Islet of Langerhans (tissue), 1 donor: ENCODE data around the gene EGR2.

Source experiments
- FAIRE-seq: peaks from one replicate; lab custom pipeline; 2011; peaks lifted over from hg19 to GRCh38; lab: Jason Lieb, UNC

The EGR2 gene

GRCh38 chr10:62816331-62817120 lies at the start of gene EGR2:
Gene EGR2, minus strand, starts transcription at chr10:62816366. Its CDS starts 337 bp downstream, at chr10:62816029.
- peak; percentile 95 for FAIRE-seq

- no peak for FAIRE-seq
Measured at GRCh38 chr10:62862447-62862846, 46.3 kb upstream of the EGR2 start.

- no peak for FAIRE-seq
Measured at GRCh38 chr10:62861507-62861906, 45.3 kb upstream of the EGR2 start.

- no peak for FAIRE-seq
Measured at GRCh38 chr10:62860946-62861345, 44.8 kb upstream of the EGR2 start.

GRCh38 chr10:62858364-62858763 lies 42.2 kb upstream of the EGR2 start:
- FAIRE-seq, result no peak

- FAIRE-seq, result no peak
Measured at GRCh38 chr10:62856021-62856420, 39.9 kb upstream of the EGR2 start.

- no peak for FAIRE-seq
Measured at GRCh38 chr10:62853710-62854109, 37.5 kb upstream of the EGR2 start.

DNA sequence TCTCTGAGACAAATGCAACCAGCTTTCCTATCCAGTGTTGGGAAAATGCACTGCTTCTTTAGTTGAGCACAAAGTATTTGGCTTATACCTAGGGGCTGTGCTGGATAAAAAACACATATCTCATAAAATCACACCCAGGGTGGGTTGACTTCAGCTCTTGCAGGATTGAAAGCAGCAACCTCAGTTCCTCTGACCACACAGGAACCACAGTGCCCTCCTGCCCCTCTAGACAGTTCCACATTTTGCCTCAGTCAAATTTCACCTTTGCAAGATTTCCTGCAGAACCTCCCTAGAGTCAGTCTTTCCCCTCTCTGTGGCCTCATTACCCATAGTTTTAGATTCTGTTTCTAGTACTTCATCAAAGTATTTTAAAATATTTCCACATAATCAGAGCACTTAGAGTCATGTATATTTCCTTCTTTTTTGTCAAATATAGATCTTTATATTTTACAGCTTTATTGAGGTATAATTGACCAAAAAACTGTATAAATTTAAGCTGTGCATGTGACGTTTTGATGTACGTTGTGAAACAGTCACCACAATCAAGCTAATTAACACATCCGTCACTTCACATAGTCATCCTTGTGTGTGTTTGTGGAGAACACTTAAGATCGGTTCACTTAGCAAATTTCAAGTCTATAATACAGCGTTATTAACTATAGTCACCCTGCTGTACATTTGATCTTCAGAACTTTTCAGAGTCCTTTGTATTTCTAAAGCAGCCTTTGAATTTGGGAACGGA lies 37.0 kb upstream of the EGR2 start:
- FAIRE-seq, result no peak

- FAIRE-seq, result no peak
Measured at GRCh38 chr10:62851442-62851841, 35.3 kb upstream of the EGR2 start.

GRCh38 chr10:62850646-62851045 lies 34.5 kb upstream of the EGR2 start:
- no peak for FAIRE-seq

GRCh38 chr10:62847433-62847832 lies 31.3 kb upstream of the EGR2 start:
- no peak for FAIRE-seq

GRCh38 chr10:62844280-62845011 lies 28.3 kb upstream of the EGR2 start:
- no peak for FAIRE-seq

DNA sequence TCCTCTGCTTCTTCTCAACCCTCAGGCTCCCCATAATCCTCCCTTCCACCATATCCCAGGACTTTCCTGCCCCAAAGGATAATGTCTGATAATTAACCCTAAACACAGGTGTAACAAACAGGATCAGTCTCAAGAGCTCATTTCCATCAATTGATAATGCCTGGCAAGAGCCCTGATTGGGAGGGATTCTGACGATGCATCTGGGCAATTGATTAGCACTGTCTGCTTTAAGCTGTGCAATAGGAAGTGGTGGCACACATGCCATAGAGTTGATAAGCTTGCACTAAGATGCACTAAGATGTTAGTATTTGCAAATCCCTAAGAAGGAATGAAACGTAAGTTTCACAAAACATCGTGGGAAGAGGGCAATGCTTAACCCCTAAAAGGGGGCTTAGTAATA lies 27.4 kb upstream of the EGR2 start:
- FAIRE-seq, result no peak

DNA sequence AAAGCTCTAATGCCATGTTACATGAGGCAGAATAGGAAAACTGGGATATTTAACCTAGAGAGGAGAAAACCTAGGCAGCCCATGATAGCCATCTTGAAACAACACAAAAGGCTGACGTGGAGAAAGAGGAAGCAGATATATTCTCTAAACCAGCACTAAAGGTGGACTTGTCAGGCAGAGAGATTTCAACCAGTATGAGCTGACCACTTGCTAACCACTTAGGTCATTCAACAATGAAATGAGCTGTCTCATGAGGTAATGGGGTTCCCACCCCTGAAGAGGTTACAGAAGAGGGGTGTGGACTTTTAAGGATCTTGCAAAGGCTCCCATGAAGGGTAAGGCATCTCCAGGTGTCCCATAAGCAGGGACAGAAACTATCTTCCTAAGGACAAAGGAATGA lies 26.8 kb upstream of the EGR2 start:
- no peak for FAIRE-seq

DNA sequence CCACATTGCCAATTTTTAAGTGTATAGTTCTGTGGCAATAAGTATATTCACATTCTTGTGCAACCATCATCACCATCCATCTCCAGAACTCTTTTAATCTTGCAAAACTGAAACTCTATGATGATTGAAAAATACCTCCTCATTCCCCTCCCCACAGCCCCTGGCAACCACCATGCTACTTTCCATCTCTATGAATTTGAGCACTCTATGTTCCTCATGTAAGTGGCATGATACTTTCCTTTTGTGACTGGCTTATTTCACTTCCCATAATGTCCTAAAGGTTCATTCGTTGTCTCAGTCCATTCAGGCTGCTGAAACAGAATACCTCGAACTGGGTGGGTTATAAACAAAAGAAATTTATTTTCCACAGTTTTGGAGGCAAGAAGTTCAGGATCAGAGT lies 23.4 kb upstream of the EGR2 start:
- FAIRE-seq, result no peak

DNA sequence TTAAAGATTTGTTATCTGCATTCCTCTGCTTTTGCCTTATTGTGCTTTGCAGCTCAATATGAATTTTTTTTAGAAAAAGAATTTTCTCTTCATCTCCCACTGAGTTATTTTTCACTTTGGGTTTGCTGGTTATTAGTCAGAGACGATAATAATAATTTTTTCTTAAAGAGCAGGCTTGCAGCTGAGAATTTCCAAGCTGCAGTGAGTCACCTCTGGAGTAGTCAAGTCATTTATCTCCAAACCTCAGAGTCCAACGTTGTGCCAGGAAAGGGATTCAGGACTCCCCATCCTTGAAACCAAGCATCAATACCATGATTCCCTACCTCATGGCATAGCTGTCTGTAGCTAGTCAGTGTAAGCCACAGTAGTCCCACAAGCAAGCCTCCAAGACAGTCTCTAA lies 15.2 kb upstream of the EGR2 start:
- FAIRE-seq, result no peak

DNA sequence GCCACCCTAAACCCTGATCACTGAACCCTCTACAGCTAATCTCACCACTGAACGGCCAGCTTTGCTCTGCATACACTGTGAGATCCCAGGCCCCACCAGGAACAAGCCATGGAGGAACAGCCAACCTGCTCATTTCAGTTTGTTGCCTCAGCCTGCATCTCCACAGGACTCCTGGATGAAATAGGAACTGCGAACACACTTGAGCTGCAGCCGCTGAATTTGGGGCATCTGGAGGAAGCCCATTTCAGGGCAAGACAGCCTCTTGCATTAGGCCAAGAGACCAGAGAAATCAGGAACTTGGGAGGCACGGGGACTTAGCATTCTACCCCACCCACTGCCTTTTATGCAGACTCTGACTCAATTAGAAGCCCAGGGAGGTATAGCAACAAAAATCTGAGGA lies 14.5 kb upstream of the EGR2 start:
- FAIRE-seq, result no peak

DNA sequence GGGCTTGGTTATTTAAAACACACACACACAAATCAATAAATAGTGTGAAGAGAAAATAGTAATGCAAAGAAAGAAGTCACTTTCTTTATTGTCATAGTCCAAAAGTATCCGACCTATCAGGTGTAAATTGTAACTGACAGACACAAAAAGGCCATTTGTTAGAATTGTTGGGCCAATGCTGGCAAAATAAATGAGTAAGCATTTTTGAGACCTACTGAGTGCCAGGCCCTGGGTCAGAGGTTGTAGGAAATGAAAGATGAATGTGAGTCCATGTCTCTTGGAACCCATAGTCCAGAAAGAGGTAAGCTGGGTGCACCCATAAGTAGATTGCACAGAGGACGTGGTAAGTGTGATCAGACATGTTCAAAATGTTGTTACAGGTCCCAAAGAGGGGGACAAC lies 13.5 kb upstream of the EGR2 start:
- FAIRE-seq, result no peak

- FAIRE-seq, result no peak
Measured at GRCh38 chr10:62826273-62826672, 10.1 kb upstream of the EGR2 start.

GRCh38 chr10:62820586-62820985 lies 4.4 kb upstream of the EGR2 start:
- FAIRE-seq, result no peak

- FAIRE-seq, result no peak
Measured at GRCh38 chr10:62819141-62819920, 3.2 kb upstream of the EGR2 start.

DNA sequence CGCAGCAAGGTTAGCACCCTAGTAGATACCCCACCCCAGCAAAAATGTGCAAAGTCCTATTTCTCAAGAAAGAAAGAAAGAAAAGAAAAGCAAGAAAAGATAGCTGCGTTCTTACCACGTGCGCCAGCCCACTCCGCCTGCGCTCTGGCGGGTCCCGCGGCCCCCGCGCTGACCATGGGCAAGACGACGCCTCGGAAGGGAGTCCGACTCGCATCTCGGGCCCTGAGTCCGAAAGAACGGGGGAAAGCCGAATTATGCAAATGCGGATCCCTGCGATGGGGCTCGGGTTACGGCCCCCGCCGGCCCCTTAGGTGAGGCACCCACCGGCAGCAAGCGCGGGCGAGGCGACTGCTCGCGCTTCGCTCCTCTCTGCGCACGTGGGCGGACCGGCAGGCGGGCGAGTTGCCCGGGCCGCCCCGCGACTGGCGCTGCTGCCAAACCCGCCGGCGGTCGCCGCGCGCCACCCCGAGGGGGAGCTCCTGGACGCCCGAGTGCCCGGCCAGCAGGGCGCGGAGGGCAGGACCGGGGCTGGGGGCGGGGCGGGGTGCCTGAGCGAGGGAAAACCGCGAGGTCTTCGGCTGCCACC lies 2.4 kb upstream of the EGR2 start:
- no peak for FAIRE-seq
